ENCODE data around the gene KRTAP26-1. TPM values are rescaled to one million over a fixed set of nuclear protein-coding genes. Genes with fewer than 3 reads are reported as not detected.

Gene KRTAP26-1, protein sequence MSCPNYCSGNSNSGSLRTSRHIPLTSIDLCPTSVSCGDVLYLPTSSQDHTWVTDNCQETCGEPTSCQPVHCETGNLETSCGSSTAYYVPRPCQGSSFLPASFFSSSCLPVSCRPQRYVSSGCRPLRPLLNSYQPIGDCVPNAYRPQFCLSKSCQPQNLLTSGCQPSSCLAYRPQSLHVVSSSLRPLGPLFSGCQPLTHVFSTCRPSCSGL
- total RNA-seq (2012; rRNA removed) = not detected in 2 replicates

DNA sequence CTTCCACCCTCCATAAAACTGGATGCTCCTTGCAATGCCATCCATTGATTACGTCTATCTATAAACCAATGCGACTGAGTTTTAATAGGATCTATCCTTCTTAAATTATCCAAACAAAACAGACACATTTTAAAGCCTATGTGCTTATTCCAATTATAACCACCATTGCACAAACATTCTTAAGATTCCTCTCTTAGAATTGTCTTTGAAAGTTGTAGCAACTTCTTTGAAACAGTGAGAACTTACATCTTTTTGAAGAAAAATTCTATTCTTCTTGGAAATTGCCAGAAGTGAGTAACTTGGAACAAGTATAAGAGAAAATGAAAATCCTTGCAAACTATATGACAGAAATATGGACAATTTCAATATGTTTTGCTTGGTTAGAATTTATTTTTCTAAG lies at the start of gene KRTAP26-1:
KRTAP26-1 (minus strand) TSS at position 101 of the 400 bp plus-strand sequence. CDS start 280 bp downstream, outside the sequence.
- no peaks in the 10 kb centered on the region for H3K36me3 ChIP-seq (ENCODE audit: insufficient read depth, low read length)
- H3K4me1 ChIP-seq (ENCODE audit: control insufficient read depth, insufficient read depth, low read length) = no peaks in the 10 kb centered on the region
- no peak within 1 kb of the TSS for H3K4me2 ChIP-seq (ENCODE audit: low read length)
- H3K9ac ChIP-seq (ENCODE audit: low read depth, low read length) = no peak within 1 kb of the TSS
- peaks cover 7% of the 10 kb centered on the region for H3K9me3 ChIP-seq (replicated peaks; ENCODE audit: low read length)
- no peak within 1 kb of the TSS for H3K4me3 ChIP-seq (ENCODE audit: low read length)
- H3K27me3 ChIP-seq (ENCODE audit: control insufficient read depth, insufficient read depth, low read length) = no peaks in the 10 kb centered on the region

DNA sequence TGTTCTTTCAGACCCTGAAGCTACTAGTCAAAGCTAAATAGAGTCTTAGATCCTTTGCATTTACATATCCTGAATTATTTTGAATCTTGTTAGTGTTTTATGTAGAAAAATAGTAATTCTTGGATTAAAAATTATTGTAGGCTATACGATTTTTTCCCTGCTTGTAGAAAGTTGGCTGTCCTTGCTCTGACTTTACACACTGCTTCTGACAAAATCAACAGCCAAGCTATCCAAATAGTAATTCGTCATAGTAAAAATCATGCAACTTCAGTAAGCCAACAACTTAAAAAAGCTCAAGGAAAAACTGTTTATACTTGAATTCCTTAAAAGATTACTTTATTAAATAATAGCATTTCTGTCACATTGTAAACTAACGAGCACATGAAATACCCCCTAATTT lies 35.8 kb upstream of the KRTAP26-1 start:
- Histone ChIP-seq H3K4me1 (ENCODE audit: control insufficient read depth, insufficient read depth, low read length) (no peaks in the 10 kb centered on the region), H3K9me3 (replicated peaks; ENCODE audit: low read length) (peaks cover 4% of the 10 kb centered on the region), H3K4me2 (ENCODE audit: low read length) (no peak overlapping the region), H3K36me3 (ENCODE audit: insufficient read depth, low read length) (no peaks in the 10 kb centered on the region), H3K9ac (ENCODE audit: low read depth, low read length) (no peak overlapping the region), H3K27me3 (ENCODE audit: control insufficient read depth, insufficient read depth, low read length) (no peaks in the 10 kb centered on the region), H3K4me3 (ENCODE audit: low read length) (no peak overlapping the region)

DNA sequence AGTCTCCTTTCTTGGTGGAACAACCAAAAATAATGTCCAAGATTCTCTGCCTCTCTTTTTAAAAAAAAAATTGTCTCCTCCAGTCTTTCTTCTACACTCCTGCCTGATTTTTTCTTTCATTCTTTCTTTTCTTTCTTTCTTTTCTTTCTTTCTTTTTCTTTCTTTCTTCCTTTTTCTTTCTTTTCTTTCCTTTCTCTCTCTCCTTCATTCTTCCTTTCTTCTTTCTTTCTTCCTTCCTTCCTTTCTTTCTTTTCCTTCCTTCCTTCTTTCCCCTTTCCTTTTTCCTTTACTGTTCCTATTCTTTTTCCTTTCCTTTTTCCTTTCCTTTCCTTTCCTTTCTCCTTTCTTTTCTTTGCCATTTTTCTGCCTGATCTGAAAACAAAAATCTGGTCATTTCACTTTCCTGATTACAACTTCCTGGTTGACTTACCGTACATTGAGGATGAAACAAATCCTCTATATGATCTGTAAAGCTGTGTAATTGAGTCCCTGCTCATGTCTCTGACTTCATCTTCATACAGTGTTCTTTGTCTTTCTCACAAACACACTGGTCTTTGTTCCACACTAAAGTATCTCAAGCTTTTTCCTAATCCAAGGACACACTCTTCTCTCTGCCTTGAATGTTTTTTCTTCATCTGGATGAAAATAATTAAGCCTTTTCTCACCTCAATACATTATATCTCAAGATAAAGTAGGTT lies 34.3 kb upstream of the KRTAP26-1 start:
- H3K4me1 ChIP-seq (ENCODE audit: control insufficient read depth, insufficient read depth, low read length) = no peaks in the 10 kb centered on the region

DNA sequence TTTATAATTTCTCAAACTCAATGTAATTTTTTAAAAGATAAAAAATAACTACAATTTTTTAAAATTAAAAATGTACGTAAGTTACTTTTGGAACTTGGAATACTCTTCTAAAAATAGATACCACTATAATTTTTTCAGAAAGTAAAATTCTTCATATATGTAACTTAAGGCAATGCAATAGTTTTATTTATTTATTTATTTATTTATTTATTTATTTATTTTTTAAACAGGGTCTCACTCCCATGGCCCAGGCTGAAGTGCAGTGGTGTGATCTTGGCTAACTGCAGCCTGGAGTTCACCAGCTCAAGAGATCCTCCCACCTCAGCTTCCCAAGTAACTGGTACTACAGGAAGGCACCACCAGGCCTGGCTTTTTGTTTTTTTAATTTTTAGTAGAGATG lies 31.4 kb upstream of the KRTAP26-1 start:
- Histone ChIP-seq H3K4me3 (ENCODE audit: low read length) (no peak overlapping the region), H3K36me3 (ENCODE audit: insufficient read depth, low read length) (no peaks in the 10 kb centered on the region), H3K9ac (ENCODE audit: low read depth, low read length) (no peak overlapping the region), H3K4me2 (ENCODE audit: low read length) (no peak overlapping the region), H3K4me1 (ENCODE audit: control insufficient read depth, insufficient read depth, low read length) (no peaks in the 10 kb centered on the region), H3K27me3 (ENCODE audit: control insufficient read depth, insufficient read depth, low read length) (no peaks in the 10 kb centered on the region), H3K9me3 (replicated peaks; ENCODE audit: low read length) (peaks cover 3% of the 10 kb centered on the region)

More for the DNA sequence above, 34.3 kb upstream of the KRTAP26-1 start:
- Histone ChIP-seq H3K4me3 (ENCODE audit: low read length) (no peak overlapping the region), H3K36me3 (ENCODE audit: insufficient read depth, low read length) (no peaks in the 10 kb centered on the region), H3K4me2 (ENCODE audit: low read length) (no peak overlapping the region), H3K9ac (ENCODE audit: low read depth, low read length) (no peak overlapping the region), H3K27me3 (ENCODE audit: control insufficient read depth, insufficient read depth, low read length) (no peaks in the 10 kb centered on the region), H3K9me3 (replicated peaks; ENCODE audit: low read length) (peaks cover 4% of the 10 kb centered on the region)

DNA sequence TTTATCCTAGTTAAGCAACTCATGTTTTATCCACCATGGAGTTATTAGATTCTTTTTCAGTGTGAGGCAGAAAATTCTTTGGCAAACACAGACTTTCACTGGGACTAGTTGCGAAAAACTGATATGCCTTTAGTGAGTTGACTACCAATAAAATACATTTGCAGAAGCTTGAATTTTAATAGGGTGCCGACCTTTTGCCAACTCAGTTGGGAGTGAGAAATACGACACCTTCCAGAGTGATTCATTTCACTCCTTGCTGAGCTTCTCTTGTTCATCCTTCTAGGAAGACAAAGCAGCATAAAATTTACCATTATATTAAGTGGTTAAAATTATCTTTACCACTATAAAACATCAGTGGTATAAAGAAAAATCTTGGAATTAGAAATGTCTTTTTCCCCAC lies 29.5 kb upstream of the KRTAP26-1 start:
- H3K4me2 ChIP-seq (ENCODE audit: low read length) = no peak overlapping the region
- no peaks in the 10 kb centered on the region for H3K27me3 ChIP-seq (ENCODE audit: control insufficient read depth, insufficient read depth, low read length)
- H3K9ac ChIP-seq (ENCODE audit: low read depth, low read length) = no peak overlapping the region
- H3K4me3 ChIP-seq (ENCODE audit: low read length) = no peak overlapping the region
- peaks cover 3% of the 10 kb centered on the region for H3K9me3 ChIP-seq (replicated peaks; ENCODE audit: low read length)
- H3K36me3 ChIP-seq (ENCODE audit: insufficient read depth, low read length) = no peaks in the 10 kb centered on the region
- H3K4me1 ChIP-seq (ENCODE audit: control insufficient read depth, insufficient read depth, low read length) = no peaks in the 10 kb centered on the region

DNA sequence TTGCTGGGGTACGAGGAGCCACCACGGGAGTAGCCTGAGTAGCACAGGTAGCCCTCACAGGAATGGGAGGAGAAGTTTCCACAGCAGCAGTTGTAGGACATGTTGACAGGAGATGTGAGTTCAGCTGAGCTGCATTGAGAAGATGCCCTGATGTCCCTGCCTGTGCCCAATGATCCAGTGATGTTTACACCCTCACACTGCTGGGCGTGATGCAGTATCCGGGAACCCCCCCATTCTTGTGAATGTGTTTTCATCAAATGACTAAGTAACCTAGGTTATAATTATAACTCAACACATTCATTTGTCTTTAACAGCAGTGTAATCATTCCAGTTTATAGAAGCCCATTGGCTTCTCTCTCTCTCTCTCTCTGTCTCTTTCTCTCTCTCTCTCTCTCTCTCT lies 28.4 kb upstream of the KRTAP26-1 start, which contains the start of gene KRTAP23-1:
KRTAP23-1 (minus strand) TSS at position 101 of the 400 bp plus-strand sequence; CDS start at position 101, 0 bp downstream.
- Histone ChIP-seq H3K27me3 (ENCODE audit: control insufficient read depth, insufficient read depth, low read length) (no peaks in the 10 kb centered on the region), H3K9ac (ENCODE audit: low read depth, low read length) (no peak within 1 kb of the TSS), H3K4me2 (ENCODE audit: low read length) (no peak within 1 kb of the TSS), H3K4me1 (ENCODE audit: control insufficient read depth, insufficient read depth, low read length) (no peaks in the 10 kb centered on the region), H3K36me3 (ENCODE audit: insufficient read depth, low read length) (no peaks in the 10 kb centered on the region), H3K9me3 (replicated peaks; ENCODE audit: low read length) (peaks cover 3% of the 10 kb centered on the region), H3K4me3 (ENCODE audit: low read length) (no peak within 1 kb of the TSS)

DNA sequence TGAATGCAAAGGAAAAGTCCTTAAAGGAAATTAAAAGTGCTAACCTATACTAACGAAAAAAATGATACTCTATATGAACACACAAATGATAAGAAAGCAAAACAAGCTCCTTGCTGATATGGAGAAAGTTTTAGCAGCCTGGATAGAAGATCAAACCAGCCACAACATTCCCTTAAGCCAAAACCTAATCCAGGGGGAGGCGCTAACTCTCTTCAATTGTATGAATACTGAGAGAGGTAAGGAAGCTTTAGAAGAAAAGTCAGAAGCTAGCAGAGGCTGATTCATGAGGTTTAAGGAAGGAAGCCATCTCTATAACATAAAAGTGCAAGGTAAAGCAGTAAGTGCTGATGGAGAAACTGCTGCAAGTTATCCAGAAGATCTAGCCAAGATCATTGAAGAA lies 24.9 kb upstream of the KRTAP26-1 start:
- H3K9me3 ChIP-seq (replicated peaks; ENCODE audit: low read length) = peaks cover 3% of the 10 kb centered on the region
- H3K9ac ChIP-seq (ENCODE audit: low read depth, low read length) = no peak overlapping the region
- no peaks in the 10 kb centered on the region for H3K4me1 ChIP-seq (ENCODE audit: control insufficient read depth, insufficient read depth, low read length)
- no peak overlapping the region for H3K4me3 ChIP-seq (ENCODE audit: low read length)
- no peaks in the 10 kb centered on the region for H3K36me3 ChIP-seq (ENCODE audit: insufficient read depth, low read length)
- no peaks in the 10 kb centered on the region for H3K27me3 ChIP-seq (ENCODE audit: control insufficient read depth, insufficient read depth, low read length)
- H3K4me2 ChIP-seq (ENCODE audit: low read length) = no peak overlapping the region

DNA sequence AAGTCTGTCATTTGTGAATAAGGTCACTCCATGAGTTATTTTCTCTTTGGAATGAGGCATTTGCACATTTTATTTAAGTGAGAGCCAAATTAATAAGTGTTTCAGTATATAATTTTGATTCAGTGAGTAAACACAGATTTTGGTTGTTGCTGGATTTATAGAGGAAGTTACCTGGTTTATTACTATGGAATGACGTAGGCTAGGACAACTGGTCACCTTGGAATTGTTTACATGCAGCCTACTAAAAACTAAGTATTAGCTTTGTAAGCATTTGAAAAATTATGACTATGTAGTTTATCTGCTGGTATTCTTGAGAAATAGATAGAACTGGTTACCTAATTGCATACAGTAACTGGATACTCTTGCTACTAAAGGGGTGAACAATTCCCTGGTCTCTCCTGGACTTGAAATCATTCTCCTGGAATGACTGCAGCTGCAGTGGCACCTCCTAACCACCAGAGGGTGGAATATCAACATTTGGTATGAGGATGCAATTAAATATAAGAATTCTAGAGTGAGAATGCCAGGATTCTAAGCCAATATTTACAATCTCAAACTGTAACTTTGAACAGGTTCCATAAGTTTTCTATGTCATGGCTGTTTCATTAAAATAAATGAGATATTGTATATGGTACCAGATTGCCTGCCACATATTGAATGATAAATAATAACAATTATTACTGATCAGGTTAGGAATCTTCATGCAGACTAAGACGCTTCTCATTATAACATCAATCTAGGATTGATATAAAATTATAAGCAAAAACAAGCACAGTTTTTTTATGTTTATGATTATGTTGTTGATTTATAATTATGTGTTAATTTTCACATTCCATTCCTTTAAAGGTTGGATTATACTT lies 20.8 kb upstream of the KRTAP26-1 start:
- Histone ChIP-seq H3K36me3 (ENCODE audit: insufficient read depth, low read length) (no peaks in the 10 kb centered on the region), H3K9me3 (replicated peaks; ENCODE audit: low read length) (no peaks in the 10 kb centered on the region), H3K9ac (ENCODE audit: low read depth, low read length) (no peak overlapping the region), H3K4me3 (ENCODE audit: low read length) (no peak overlapping the region), H3K4me2 (ENCODE audit: low read length) (no peak overlapping the region), H3K27me3 (ENCODE audit: control insufficient read depth, insufficient read depth, low read length) (no peaks in the 10 kb centered on the region), H3K4me1 (ENCODE audit: control insufficient read depth, insufficient read depth, low read length) (no peaks in the 10 kb centered on the region)

DNA sequence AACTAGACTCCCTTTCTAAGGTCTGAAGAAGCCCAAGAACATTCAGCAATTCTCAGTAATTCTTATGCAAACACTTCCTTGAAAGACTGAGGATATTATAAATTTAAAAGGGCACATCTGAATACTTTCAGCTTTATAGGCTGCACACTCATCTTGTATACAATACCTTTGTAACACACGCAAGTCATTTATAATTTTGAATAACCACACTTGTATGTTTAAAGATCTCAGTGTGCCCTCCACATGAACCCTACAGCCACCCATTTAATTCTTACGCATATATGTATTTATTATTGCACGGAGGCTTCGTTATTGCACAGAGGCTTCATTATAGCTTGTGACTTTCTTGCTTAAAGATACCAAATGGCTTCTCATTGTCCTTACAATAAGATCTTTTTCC lies 18.6 kb upstream of the KRTAP26-1 start:
- no peaks in the 10 kb centered on the region for H3K36me3 ChIP-seq (ENCODE audit: insufficient read depth, low read length)
- H3K4me2 ChIP-seq (ENCODE audit: low read length) = no peak overlapping the region
- H3K27me3 ChIP-seq (ENCODE audit: control insufficient read depth, insufficient read depth, low read length) = no peaks in the 10 kb centered on the region
- H3K9ac ChIP-seq (ENCODE audit: low read depth, low read length) = no peak overlapping the region
- H3K4me3 ChIP-seq (ENCODE audit: low read length) = no peak overlapping the region
- H3K4me1 ChIP-seq (ENCODE audit: control insufficient read depth, insufficient read depth, low read length) = no peaks in the 10 kb centered on the region
- H3K9me3 ChIP-seq (replicated peaks; ENCODE audit: low read length) = peaks cover 3% of the 10 kb centered on the region

DNA sequence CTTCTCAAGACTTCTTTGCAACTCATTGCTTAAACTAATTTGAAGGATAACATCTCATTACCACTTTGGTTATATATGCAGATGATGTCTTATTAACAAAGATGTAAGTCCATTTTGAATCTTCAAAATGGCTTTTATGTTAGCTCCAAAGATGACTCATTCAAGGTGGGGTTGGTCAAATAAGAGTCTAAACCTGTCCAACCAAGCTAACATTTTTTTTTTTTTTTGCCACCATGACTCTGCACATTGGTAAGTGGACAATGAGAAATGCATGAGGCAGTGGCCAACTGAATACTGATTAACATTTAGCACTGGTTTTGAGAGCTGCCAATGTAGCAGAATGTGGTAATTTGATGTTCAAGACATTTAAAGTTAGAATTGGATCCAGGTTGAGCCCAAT lies 17.7 kb upstream of the KRTAP26-1 start:
- Histone ChIP-seq H3K9me3 (replicated peaks; ENCODE audit: low read length) (peaks cover 3% of the 10 kb centered on the region), H3K27me3 (ENCODE audit: control insufficient read depth, insufficient read depth, low read length) (no peaks in the 10 kb centered on the region), H3K9ac (ENCODE audit: low read depth, low read length) (no peak overlapping the region), H3K36me3 (ENCODE audit: insufficient read depth, low read length) (no peaks in the 10 kb centered on the region), H3K4me2 (ENCODE audit: low read length) (no peak overlapping the region), H3K4me3 (ENCODE audit: low read length) (no peak overlapping the region), H3K4me1 (ENCODE audit: control insufficient read depth, insufficient read depth, low read length) (no peaks in the 10 kb centered on the region)

DNA sequence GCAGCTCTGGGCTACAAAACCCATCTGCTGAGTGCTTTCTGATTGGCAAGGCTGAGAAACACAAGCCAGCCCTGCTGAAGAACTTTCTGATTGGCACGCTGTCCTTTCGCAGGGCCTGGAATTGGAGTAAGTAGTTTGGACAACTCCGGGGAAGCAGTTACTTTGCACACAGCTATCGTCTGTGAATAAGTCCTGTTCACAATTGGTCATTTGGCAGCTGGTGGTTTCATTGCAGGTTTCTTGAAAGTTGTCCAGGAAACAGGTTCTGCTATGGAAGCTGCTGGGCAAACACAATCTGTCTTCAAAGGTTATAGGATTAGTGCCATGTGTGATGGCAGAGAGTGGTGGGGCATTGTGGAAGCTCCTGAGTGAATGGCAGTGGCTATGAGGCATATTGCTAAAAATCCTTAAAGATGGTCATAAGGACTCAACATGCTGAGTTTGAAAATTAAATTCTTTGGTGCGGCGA lies 17.2 kb upstream of the KRTAP26-1 start, which contains the start of gene KRTAP27-1:
KRTAP27-1 (minus strand) TSS at position 419 of the 469 bp plus-strand sequence; CDS start at position 393, 26 bp downstream.
- H3K27me3 ChIP-seq (ENCODE audit: control insufficient read depth, insufficient read depth, low read length) = no peaks in the 10 kb centered on the region
- H3K4me3 ChIP-seq (ENCODE audit: low read length) = no peak within 1 kb of the TSS
- H3K4me1 ChIP-seq (ENCODE audit: control insufficient read depth, insufficient read depth, low read length) = no peaks in the 10 kb centered on the region
- peaks cover 3% of the 10 kb centered on the region for H3K9me3 ChIP-seq (replicated peaks; ENCODE audit: low read length)
- H3K36me3 ChIP-seq (ENCODE audit: insufficient read depth, low read length) = no peaks in the 10 kb centered on the region
- no peak within 1 kb of the TSS for H3K4me2 ChIP-seq (ENCODE audit: low read length)
- no peak within 1 kb of the TSS for H3K9ac ChIP-seq (ENCODE audit: low read depth, low read length)
